Astrocyte of the cerebellum (primary cell): ENCODE measurements around the gene CTIF.

ENCODE experiments used
- DNase-seq: peaks from one replicate; pipeline ENCODE4 v3.0.0-alpha.2; 2011; ENCODE audit warnings: low read depth
- H3K4me3 ChIP-seq: 2 replicates; pipeline ENCODE4 v1.5.1; 2011; ENCODE audit warnings: mild to moderate bottlenecking, low read depth, low read length, moderate library complexity
- in situ Hi-C: cut with HindIII; loops from 2 replicates; pipeline ENCODE4 v1.10.0; 2017; ENCODE audit warnings: low sequenced_read_pairs
- TF ChIP-seq, protein P1 (sequence below): IDR thresholded peaks from 2 replicates; pipeline ENCODE4 v1.5.1; 2012; ENCODE audit warnings: low read length, low read depth, moderate library complexity, mild to moderate bottlenecking; ENCODE audit errors: missing control alignments

CTIF gene

DNA sequence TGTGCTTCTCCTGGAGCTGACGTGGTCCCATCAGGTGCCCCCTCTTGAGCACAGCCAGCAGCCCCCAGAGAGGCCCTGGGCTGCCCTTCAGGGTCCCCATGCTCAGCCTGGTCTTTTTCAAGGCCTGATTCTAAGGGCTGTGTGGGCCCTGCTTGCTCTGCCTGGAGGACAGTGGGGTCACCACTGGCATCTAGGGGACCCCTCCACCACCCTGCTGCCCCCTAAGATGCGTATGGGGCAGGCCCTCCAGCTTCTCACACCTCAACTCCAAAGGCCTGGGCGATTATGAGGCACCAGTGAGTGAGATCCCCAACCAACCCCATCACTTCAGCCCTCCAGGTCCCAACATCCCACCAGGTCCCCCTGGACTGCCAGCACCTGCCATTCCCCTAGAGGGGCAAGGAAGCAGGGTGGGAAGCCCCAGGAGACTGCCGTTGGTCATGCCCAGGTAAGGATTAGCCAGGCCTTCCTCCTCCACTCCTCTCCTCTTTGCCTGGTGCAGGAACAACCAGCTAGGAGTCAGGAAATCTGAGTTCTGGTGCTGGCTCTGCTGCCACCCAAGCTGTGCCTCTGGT lies 297.5 kb downstream of the CTIF start:
- no peak overlapping the region for H3K4me3 ChIP-seq
- in situ Hi-C loops = no loop called here
- no peak for DNase-seq
- TF ChIP-seq, protein P1, sequence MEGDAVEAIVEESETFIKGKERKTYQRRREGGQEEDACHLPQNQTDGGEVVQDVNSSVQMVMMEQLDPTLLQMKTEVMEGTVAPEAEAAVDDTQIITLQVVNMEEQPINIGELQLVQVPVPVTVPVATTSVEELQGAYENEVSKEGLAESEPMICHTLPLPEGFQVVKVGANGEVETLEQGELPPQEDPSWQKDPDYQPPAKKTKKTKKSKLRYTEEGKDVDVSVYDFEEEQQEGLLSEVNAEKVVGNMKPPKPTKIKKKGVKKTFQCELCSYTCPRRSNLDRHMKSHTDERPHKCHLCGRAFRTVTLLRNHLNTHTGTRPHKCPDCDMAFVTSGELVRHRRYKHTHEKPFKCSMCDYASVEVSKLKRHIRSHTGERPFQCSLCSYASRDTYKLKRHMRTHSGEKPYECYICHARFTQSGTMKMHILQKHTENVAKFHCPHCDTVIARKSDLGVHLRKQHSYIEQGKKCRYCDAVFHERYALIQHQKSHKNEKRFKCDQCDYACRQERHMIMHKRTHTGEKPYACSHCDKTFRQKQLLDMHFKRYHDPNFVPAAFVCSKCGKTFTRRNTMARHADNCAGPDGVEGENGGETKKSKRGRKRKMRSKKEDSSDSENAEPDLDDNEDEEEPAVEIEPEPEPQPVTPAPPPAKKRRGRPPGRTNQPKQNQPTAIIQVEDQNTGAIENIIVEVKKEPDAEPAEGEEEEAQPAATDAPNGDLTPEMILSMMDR = no peak

DNA sequence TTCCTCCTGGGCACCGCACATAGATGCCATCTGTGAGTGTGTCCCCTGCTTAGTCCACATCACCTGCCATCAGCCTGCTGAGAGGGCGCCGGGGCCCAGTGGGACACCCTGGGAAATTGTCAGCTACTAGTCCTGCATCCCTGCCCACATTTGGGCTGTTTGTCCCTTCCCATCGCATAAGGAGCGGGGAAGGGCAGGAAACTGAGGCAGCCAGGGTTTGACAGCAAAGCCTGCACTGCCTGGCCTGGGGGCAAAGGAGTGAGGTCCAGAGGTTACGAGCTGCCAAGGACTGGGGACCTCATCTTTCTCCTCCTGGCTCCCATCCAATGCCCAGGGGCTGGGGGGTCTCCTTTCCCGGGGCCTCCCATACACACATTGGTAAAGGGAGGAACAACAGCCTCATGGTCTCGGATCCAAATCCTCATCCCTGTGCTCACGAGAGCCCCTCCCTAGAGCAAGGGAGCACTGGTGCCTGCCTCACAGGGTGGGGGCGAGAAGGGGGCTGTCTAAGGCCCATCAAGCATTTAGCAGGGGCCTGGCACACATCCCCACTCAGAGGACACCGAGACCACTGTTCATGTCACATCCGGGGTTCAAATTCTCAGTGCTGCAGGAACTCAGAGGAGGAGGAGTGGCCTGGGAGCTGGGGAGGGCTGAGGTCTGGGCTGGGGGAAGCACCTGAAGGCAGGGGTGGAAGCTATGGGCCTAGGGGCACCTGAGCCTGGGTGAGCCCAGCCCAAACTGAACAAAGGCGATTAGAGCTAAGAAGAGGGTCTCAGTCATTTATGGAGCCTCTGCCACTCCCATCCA lies 298.2 kb downstream of the CTIF start:
- H3K4me3 ChIP-seq = no peak overlapping the region
- in situ Hi-C loops = no loop called here
- TF ChIP-seq, protein P1 = no peak
- no peak for DNase-seq

- TF ChIP-seq, protein P1 = no peak
- H3K4me3 ChIP-seq = no peak overlapping the region
- DNase-seq = no peak
- in situ Hi-C loops = no loop called here
Measured at GRCh38 chr18:48837676-48838075, 298.8 kb downstream of the CTIF start.

GRCh38 chr18:48838166-48838775 lies 299.4 kb downstream of the CTIF start:
- in situ Hi-C loops = no loop called here
- TF ChIP-seq, protein P1 = no peak

GRCh38 chr18:48838921-48839818 lies 300.3 kb downstream of the CTIF start:
- no peak overlapping the region for H3K4me3 ChIP-seq
- in situ Hi-C loops = no loop called here
- no peak for DNase-seq
- TF ChIP-seq, protein P1 = no peak

More at GRCh38 chr18:48838166-48838775, 299.4 kb downstream of the CTIF start:
- no peak for DNase-seq
- no peak overlapping the region for H3K4me3 ChIP-seq

DNA sequence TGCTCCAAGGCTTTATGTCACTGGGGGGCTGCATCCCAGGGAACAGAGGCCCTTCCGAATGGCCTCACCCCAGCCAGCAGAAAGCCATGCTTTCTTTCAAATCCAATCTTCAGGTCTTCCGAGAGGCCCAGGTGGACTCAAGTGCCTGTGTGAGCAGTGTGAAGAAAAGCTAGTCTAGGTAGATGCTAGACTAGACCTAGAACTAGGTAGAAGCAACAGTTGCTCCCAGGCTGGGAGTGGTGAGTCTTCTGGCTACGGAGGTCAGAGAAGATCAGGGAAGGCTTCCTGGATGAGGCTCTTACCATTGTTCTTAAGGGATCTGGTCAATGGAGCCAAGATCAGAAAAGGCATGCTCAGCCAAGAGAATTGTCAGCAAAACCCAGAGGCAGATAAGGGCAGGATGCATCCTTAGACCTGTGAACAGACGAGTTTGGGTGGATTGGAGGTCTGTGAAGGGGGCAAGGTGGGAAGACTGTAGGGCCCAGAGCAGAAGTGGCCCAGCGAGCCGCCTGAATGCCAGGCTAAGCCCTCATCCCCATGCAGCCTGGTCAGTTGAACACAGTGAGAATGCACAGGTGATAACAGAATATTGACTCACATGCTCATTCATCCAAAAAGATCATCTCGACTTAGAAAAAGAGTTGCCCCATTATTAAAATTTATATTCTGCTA lies 301.1 kb downstream of the CTIF start:
- in situ Hi-C loops = loop anchor here (5.0 kb wide), 2 partner anchors 68 to 82 kb away; no protein-coding TSS in a partner anchor
- no peak for DNase-seq
- TF ChIP-seq, protein P1 = no peak
- H3K4me3 ChIP-seq = no peak overlapping the region
